Memory B cell (primary cell): Measurements from ENCODE around the gene AMHR2.

Experiments used
- ATAC-seq: fragments of 150-1000 bp; cut with Tn5 transposase; 2 replicates; pipeline ENCODE4 v1.10.0; 2021; ENCODE audit warnings: low read depth, mild to moderate bottlenecking, moderate library complexity
- DNase-seq, 2 donors: peaks; one replicate each; pipeline ENCODE4 v3.0.0; 2022; ENCODE audit warnings: low spot score in 2 of 2
- H3K27ac Mint-ChIP-seq: one replicate; pipeline ENCODE4 v1.8.0; 2022; ENCODE audit warnings: mild to moderate bottlenecking, moderate library complexity, mixed read lengths
- H3K27me3 Mint-ChIP-seq: one replicate; pipeline ENCODE4 v1.8.0; 2022; ENCODE audit warnings: mixed read lengths
- H3K36me3 Mint-ChIP-seq: one replicate; pipeline ENCODE4 v1.8.0; 2022; ENCODE audit warnings: mild to moderate bottlenecking, mixed read lengths
- H3K4me1 Mint-ChIP-seq: one replicate; pipeline ENCODE4 v1.8.0; 2022; ENCODE audit warnings: mixed read lengths
- H3K4me3 Mint-ChIP-seq: one replicate; pipeline ENCODE4 v1.8.0; 2022; ENCODE audit warnings: mild to moderate bottlenecking, moderate library complexity, mixed read lengths
- H3K9me3 Mint-ChIP-seq: one replicate; pipeline ENCODE4 v1.8.0; 2022; ENCODE audit warnings: mixed read lengths

AMHR2 gene

GRCh38 chr12:53467880-53468279 lies 44.2 kb downstream of the AMHR2 start:
- Mint-ChIP-seq H3K36me3 (peaks cover 47% of the 10 kb centered on the region), H3K9me3 (no peaks in the 10 kb centered on the region), H3K27ac (no peak overlapping the region), H3K27me3 (no peaks in the 10 kb centered on the region), H3K4me1 (peaks cover 13% of the 10 kb centered on the region), H3K4me3 (no peak overlapping the region)
- ATAC-seq (no peak), DNase-seq (no peak)

- Mint-ChIP-seq H3K36me3 (peaks cover 45% of the 10 kb centered on the region), H3K4me1 (peaks cover 13% of the 10 kb centered on the region), H3K27ac (no peak overlapping the region), H3K27me3 (no peaks in the 10 kb centered on the region), H3K9me3 (no peaks in the 10 kb centered on the region), H3K4me3 (no peak overlapping the region)
- ATAC-seq (no peak), DNase-seq (no peak)
Observed at GRCh38 chr12:53468282-53468681, 44.6 kb downstream of the AMHR2 start.

DNA sequence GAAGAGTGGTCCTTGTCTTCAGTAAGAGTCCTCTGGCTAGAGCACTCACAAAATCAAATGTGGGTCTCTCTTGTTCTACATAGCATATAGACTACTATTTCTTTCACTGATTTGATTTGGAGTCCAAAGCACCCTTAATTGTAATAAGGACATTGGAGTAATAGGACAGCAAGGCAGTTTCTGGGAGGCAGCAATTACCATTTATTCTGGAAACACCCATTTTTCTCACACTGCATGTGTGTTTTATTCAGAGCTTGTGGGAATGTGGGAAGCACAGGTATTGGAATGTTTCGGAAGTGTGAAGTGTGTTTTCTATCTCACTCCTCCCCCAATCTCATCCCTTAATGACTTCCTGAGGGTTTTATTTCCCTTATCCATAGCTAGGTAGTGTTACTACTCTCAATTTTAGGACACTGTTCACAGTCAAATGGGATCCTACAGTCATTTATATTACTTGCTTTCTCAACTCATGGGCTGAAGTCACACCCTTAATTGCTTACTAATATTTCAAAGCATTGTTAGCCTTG lies 48.5 kb downstream of the AMHR2 start:
- H3K4me3 Mint-ChIP-seq: no peak overlapping the region

DNA sequence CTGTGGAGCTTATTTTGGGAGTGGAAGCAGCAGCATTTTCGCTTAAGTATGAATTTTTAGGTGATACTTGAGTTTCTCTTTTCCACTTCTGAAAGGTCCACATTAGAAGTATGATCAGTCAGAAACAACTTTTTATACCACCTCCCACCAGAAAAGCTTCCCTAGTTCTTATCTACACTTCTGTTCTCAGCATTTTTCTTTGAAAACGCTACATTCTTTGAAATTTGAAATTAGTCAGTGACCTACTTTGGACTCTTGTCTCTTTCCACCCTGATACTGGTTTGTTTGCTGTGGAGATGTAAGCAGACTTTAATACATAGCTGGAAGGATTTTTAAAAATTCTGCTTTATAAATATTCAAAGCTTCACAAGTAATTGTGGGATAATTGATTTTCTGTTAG lies 50.4 kb downstream of the AMHR2 start:
- peak overlapping the region; percentile 14 for H3K27ac Mint-ChIP-seq
- no peak for DNase-seq
- H3K4me1 Mint-ChIP-seq: peaks cover 13% of the 10 kb centered on the region

More for the DNA sequence above, 48.5 kb downstream of the AMHR2 start:
- H3K27ac Mint-ChIP-seq: no peak overlapping the region
- no peaks in the 10 kb centered on the region for H3K27me3 Mint-ChIP-seq
- ATAC-seq (no peak), DNase-seq (no peak)
- H3K36me3 Mint-ChIP-seq: peaks cover 39% of the 10 kb centered on the region
- peaks cover 13% of the 10 kb centered on the region for H3K4me1 Mint-ChIP-seq
- no peaks in the 10 kb centered on the region for H3K9me3 Mint-ChIP-seq

DNA sequence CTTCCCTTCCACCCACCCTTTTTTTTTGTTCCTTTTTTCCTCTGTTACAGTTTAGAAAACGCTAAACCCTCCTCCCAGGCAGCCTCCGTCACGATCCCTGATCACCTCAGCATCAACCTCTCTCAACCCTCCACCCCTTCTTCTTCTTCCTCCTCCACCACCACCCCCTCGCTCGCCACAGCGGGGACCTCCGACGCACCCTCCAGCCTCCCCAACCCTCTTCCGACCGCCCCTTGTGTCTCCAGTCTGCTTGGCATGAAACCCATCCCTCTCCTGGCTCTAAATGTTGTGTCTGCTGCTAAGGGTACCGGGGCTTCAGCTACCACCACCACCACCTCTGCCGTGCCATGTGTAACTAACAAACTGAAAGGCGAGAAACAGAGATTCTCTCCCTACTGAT lies 51.2 kb downstream of the AMHR2 start:
- Mint-ChIP-seq H3K27ac (peak overlapping the region; percentile 14), H3K9me3 (no peaks in the 10 kb centered on the region), H3K4me1 (peaks cover 14% of the 10 kb centered on the region), H3K27me3 (no peaks in the 10 kb centered on the region), H3K4me3 (no peak overlapping the region), H3K36me3 (peaks cover 42% of the 10 kb centered on the region)
- ATAC-seq: no peak
- DNase-seq: no peak

More for the DNA sequence above, 50.4 kb downstream of the AMHR2 start:
- Mint-ChIP-seq H3K9me3 (no peaks in the 10 kb centered on the region), H3K4me3 (no peak overlapping the region), H3K27me3 (no peaks in the 10 kb centered on the region), H3K36me3 (peaks cover 36% of the 10 kb centered on the region)
- no peak for ATAC-seq

GRCh38 chr12:53476769-53477209 lies 53.1 kb downstream of the AMHR2 start:
- H3K36me3 Mint-ChIP-seq: peaks cover 37% of the 10 kb centered on the region
- H3K4me1 Mint-ChIP-seq: peaks cover 13% of the 10 kb centered on the region
- peak overlapping the region; percentile 78 for H3K27ac Mint-ChIP-seq
- no peak overlapping the region for H3K4me3 Mint-ChIP-seq
- H3K27me3 Mint-ChIP-seq: no peaks in the 10 kb centered on the region
- H3K9me3 Mint-ChIP-seq: no peaks in the 10 kb centered on the region
- peak; percentile 41 for ATAC-seq
- no peak for DNase-seq

- DNase-seq: no peak
- Mint-ChIP-seq H3K27ac (no peak overlapping the region), H3K9me3 (no peaks in the 10 kb centered on the region), H3K36me3 (peaks cover 35% of the 10 kb centered on the region), H3K4me3 (no peak overlapping the region), H3K27me3 (no peaks in the 10 kb centered on the region), H3K4me1 (peaks cover 19% of the 10 kb centered on the region)
- no peak for ATAC-seq
Observed at GRCh38 chr12:53478865-53479264, 55.2 kb downstream of the AMHR2 start.

DNA sequence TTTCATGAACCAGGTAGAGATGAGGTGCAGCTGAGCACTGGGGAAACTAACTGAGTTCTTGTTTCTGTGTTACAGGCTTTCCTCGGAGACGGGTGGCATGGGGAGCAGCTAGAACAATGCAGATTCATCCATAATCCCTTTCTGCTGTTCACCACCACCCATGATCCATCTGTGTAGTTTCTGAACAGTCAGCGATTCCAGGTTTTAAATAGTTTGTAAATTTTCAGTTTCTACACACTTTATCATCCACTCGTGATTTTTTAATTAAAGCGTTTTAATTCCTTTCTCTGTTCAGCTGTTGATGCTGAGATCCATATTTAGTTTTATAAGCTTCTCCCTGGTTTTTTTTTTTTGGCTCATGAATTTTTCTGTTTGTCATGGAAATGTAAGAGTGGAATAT lies 55.7 kb downstream of the AMHR2 start:
- Mint-ChIP-seq H3K4me3 (no peak overlapping the region), H3K36me3 (peaks cover 33% of the 10 kb centered on the region), H3K27ac (no peak overlapping the region), H3K4me1 (peaks cover 19% of the 10 kb centered on the region), H3K9me3 (no peaks in the 10 kb centered on the region), H3K27me3 (no peaks in the 10 kb centered on the region)
- ATAC-seq (no peak), DNase-seq (no peak)

DNA sequence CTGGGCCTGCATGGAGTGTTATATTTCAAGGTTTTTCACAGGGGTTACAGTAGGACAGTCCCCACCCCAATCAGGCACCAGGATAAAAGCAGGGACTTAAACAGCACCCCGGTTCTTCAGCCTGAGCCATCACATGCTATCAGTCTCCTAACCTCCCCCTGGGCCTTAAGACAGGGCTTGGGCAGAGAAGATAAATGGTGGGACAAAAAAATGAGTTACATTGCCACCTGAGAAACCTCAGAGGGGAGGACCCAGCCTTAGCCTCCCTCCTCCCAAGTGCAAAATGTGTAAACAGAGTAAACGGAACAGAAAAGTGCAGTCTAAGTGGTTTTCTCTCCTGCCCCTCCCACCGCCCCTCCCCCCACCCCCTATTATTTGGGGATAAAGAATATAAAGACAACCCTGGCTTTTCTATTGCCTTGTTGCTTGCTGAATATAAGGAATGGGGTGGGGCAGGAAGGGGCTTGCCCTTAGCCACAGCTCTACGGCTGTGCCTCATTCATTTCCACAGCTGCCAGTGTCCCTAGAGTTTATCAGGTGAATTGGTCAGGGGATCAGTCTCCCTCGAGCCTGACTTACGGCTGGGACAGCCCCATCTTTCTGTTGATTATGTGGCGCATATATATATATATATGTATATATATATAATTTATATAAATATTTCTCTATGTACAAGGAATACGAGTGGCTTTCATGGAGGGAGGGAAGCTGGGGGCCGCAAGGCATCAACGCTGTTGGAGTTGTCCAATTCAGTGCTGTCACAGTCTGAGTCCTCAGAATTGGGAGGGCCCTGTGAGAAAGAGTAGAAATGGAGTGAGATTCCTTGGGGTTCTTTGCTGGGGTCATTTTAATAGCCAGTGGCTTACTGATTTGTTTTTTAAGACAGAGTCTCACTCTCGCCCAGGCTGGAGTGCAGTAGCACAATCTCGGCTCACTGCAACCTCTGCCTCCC lies 57.1 kb downstream of the AMHR2 start:
- no peaks in the 10 kb centered on the region for H3K27me3 Mint-ChIP-seq
- H3K27ac Mint-ChIP-seq: no peak overlapping the region
- H3K9me3 Mint-ChIP-seq: no peaks in the 10 kb centered on the region
- H3K4me3 Mint-ChIP-seq: no peak overlapping the region
- peaks cover 15% of the 10 kb centered on the region for H3K4me1 Mint-ChIP-seq
- ATAC-seq (no peak), DNase-seq (no peak)
- peaks cover 28% of the 10 kb centered on the region for H3K36me3 Mint-ChIP-seq
